IMR-90 (cell line): ENCODE measurements around the gene ARHGEF4. TPM values are rescaled to one million over a fixed set of nuclear protein-coding genes. Genes with fewer than 3 reads are reported as not detected.

ENCODE experiments used
- ATAC-seq: fragments of 200-7000 bp; cut with Tn5 transposase; 2 replicates; pipeline ENCODE4 v1.9.1; 2020; ENCODE audit warnings: low read depth, mild to moderate bottlenecking, moderate library complexity
- BruUV-seq: library from RNA; stranded (reverse); fragments of 400-500 nt; replicated peaks from 2 replicates; lab custom pipeline; 2021; lab: Mats Ljungman, UMichigan
- CTCF ChIA-PET: fragments of 300-600 bp; formaldehyde crosslinking; extraction: SDS; loops from one replicate; lab custom pipeline; 2021; ENCODE audit warnings: antibody characterized with exemption; lab: Yijun Ruan, JAX
- POLR2A ChIA-PET: fragments of 300-600 bp; sonication (Branson Sonifier 250); formaldehyde crosslinking; loops from one replicate; lab custom pipeline; 2022; ENCODE audit warnings: antibody characterized with exemption; ENCODE audit not compliant: unreplicated experiment; lab: Charles Lee
- DNase-seq: peaks from one replicate; pipeline ENCODE4 v3.0.0; 2013
- H2AFZ ChIP-seq: replicated peaks from 2 replicates; pipeline ENCODE3; 2013; ENCODE audit warnings: low read length, mild to moderate bottlenecking; ENCODE audit not compliant: poor library complexity
- H2AK5ac ChIP-seq: 2 replicates; pipeline ENCODE4 v1.6.1; 2013; ENCODE audit warnings: low read depth, low read length, inconsistent platforms
- H2AK9ac ChIP-seq: replicated peaks from 2 replicates; pipeline ENCODE3; 2013; ENCODE audit warnings: mild to moderate bottlenecking, low read depth, low read length, moderate library complexity; ENCODE audit not compliant: poor library complexity
- H2BK120ac ChIP-seq: 2 replicates; pipeline ENCODE4 v1.6.1; 2013; ENCODE audit warnings: low read depth, low read length, inconsistent platforms
- H2BK15ac ChIP-seq: 3 replicates; pipeline ENCODE4 v1.6.1; 2013; ENCODE audit warnings: low read depth, low read length, inconsistent platforms
- H2BK20ac ChIP-seq: 2 replicates; pipeline ENCODE4 v1.6.1; 2013; ENCODE audit warnings: low read depth, mild to moderate bottlenecking, inconsistent platforms, low read length, moderate library complexity
- H2BK5ac ChIP-seq: 2 replicates; pipeline ENCODE4 v1.6.1; 2013; ENCODE audit warnings: mild to moderate bottlenecking, low read depth, low read length, inconsistent platforms; ENCODE audit not compliant: poor library complexity, severe bottlenecking
- H3K14ac ChIP-seq: replicated peaks from 2 replicates; pipeline ENCODE4 v1.6.1; 2013; ENCODE audit warnings: low read depth, low read length, inconsistent platforms
- H3K18ac ChIP-seq: 2 replicates; pipeline ENCODE4 v1.6.1; 2013; ENCODE audit warnings: low read depth, low read length, control low read depth
- H3K23ac ChIP-seq: 2 replicates; pipeline ENCODE4 v1.6.1; 2013; ENCODE audit warnings: low read depth, low read length, inconsistent platforms
- H3K27ac ChIP-seq: 2 replicates; pipeline ENCODE4 v1.5.1; 2013; ENCODE audit warnings: mild to moderate bottlenecking, control low read depth, low read length; ENCODE audit not compliant: insufficient read depth
- H3K27me3 ChIP-seq: 2 replicates; pipeline ENCODE4 v1.6.1; 2013; ENCODE audit warnings: low read length; ENCODE audit not compliant: control insufficient read depth, insufficient read depth
- H3K36me3 ChIP-seq: 2 replicates; pipeline ENCODE4 v1.6.1; 2013; ENCODE audit warnings: low read length, mixed read lengths; ENCODE audit not compliant: control insufficient read depth, insufficient read depth
- H3K4ac ChIP-seq: 2 replicates; pipeline ENCODE4 v1.6.1; 2013; ENCODE audit warnings: low read depth, low read length, inconsistent platforms
- H3K4me1 ChIP-seq: 2 replicates; pipeline ENCODE4 v1.6.1; 2013; ENCODE audit warnings: low read length, mixed read lengths; ENCODE audit not compliant: control insufficient read depth, insufficient read depth
- H3K4me2 ChIP-seq: 2 replicates; pipeline ENCODE4 v1.6.1; 2013; ENCODE audit warnings: low read depth, mild to moderate bottlenecking, control low read depth, low read length, moderate library complexity
- H3K4me3 ChIP-seq: 2 replicates; pipeline ENCODE4 v1.5.1; 2013; ENCODE audit warnings: low read depth, mild to moderate bottlenecking, control low read depth, low read length, moderate library complexity; ENCODE audit not compliant: insufficient read depth
- H3K56ac ChIP-seq: 2 replicates; pipeline ENCODE4 v1.6.1; 2013; ENCODE audit warnings: low read length, inconsistent platforms; ENCODE audit not compliant: insufficient read depth; ENCODE audit errors: extremely low read depth
- H3K79me1 ChIP-seq, 2 experiments: 2 replicates each; pipeline ENCODE4 v1.6.1; 2013; ENCODE audit warnings: low read length in 2 of 2, inconsistent platforms in 1 of 2, low read depth in 1 of 2
- H3K9ac ChIP-seq: 2 replicates; pipeline ENCODE4 v1.6.1; 2013; ENCODE audit warnings: low read depth, low read length, control low read depth
- H3K9me1 ChIP-seq: 2 replicates; pipeline ENCODE4 v1.6.1; 2013; ENCODE audit warnings: low read length, inconsistent platforms; ENCODE audit not compliant: insufficient read depth
- H3K9me3 ChIP-seq: 2 replicates; pipeline ENCODE4 v1.6.1; 2013; ENCODE audit warnings: low read length; ENCODE audit not compliant: control insufficient read depth, insufficient read depth
- H4K20me1 ChIP-seq: 2 replicates; pipeline ENCODE4 v1.6.1; 2013; ENCODE audit warnings: low read length, inconsistent platforms; ENCODE audit not compliant: insufficient read depth
- H4K5ac ChIP-seq: 2 replicates; pipeline ENCODE4 v1.6.1; 2013; ENCODE audit warnings: mild to moderate bottlenecking, low read depth, low read length, control low read depth
- H4K8ac ChIP-seq, 2 experiments: 2 replicates each; pipeline ENCODE4 v1.6.1; 2013; ENCODE audit warnings: low read depth in 2 of 2, low read length in 2 of 2, control low read depth in 1 of 2, inconsistent platforms in 1 of 2
- H4K91ac ChIP-seq: 2 replicates; pipeline ENCODE4 v1.6.1; 2013; ENCODE audit warnings: low read depth, low read length, inconsistent platforms; ENCODE audit not compliant: insufficient read depth
- BHLHE40 ChIP-seq: fragments of 150-350 bp; IDR thresholded peaks from 2 replicates; pipeline ENCODE4 v1.6.1; 2016; ENCODE audit warnings: mild to moderate bottlenecking, low read depth, low read length
- CHD1 ChIP-seq: IDR thresholded peaks from 2 replicates; pipeline ENCODE4 v1.6.1; 2012; ENCODE audit warnings: low read depth, low read length, improper control_type of control experiment
- FOS ChIP-seq: fragments of 150-350 bp; IDR thresholded peaks from 2 replicates; pipeline ENCODE4 v1.6.1; 2016; ENCODE audit warnings: low read depth, low read length
- MAFK ChIP-seq: IDR thresholded peaks from 2 replicates; pipeline ENCODE4 v1.6.1; 2012; ENCODE audit warnings: low read depth, low read length, improper control_type of control experiment
- MAZ ChIP-seq: IDR thresholded peaks from 2 replicates; pipeline ENCODE4 v1.6.1; 2012; ENCODE audit warnings: low read depth, mild to moderate bottlenecking, low read length, improper control_type of control experiment, moderate library complexity, borderline replicate concordance
- MXI1 ChIP-seq: IDR thresholded peaks from 2 replicates; pipeline ENCODE4 v1.6.1; 2012; ENCODE audit warnings: low read depth, mild to moderate bottlenecking, low read length, moderate library complexity, borderline replicate concordance
- NFE2L2 ChIP-seq: fragments of 150-350 bp; IDR thresholded peaks from 2 replicates; pipeline ENCODE4 v1.6.1; 2016; ENCODE audit warnings: low read depth, mild to moderate bottlenecking, low read length
- POLR2A ChIP-seq: IDR thresholded peaks from 2 replicates; pipeline ENCODE4 v1.6.1; 2012; ENCODE audit warnings: mild to moderate bottlenecking, low read depth, low read length
- RCOR1 ChIP-seq: IDR thresholded peaks from 2 replicates; pipeline ENCODE4 v1.6.1; 2012; ENCODE audit warnings: mild to moderate bottlenecking, low read length, improper control_type of control experiment; ENCODE audit not compliant: insufficient replicate concordance
- RFX5 ChIP-seq: IDR thresholded peaks from 2 replicates; pipeline ENCODE4 v1.8.0; 2012; ENCODE audit warnings: low read depth, mild to moderate bottlenecking, low read length, moderate library complexity
- SMC3 ChIP-seq: fragments of 150-350 bp; IDR thresholded peaks from 2 replicates; pipeline ENCODE4 v1.6.1; 2016; ENCODE audit warnings: low read depth, mild to moderate bottlenecking, antibody characterized with exemption, low read length, moderate library complexity
- WGBS, 2 experiments: methylation state at CpG; one replicate each; pipeline versions ENCODE4 v1.1.5 to v1.1.7; 2013; ENCODE audit warnings: missing lambda C conversion rate in 2 of 2; ENCODE audit not compliant: insufficient read length in 1 of 2; ENCODE audit errors: extremely low coverage in 2 of 2; 5-methylcytosine and 5-hydroxymethylcytosine counted together
- dilution Hi-C: fragments of 300-500 bp; cut with HindIII; formaldehyde crosslinking; loops from one replicate; pipeline ENCODE4 v1.14.3; 2018; ENCODE audit warnings: low sequenced_read_pairs; ENCODE audit not compliant: unreplicated experiment
- in situ Hi-C: fragments of 300-500 bp; cut with MboI; formaldehyde crosslinking; loops from 3 replicates; pipeline ENCODE4 v1.14.3; 2019; ENCODE audit warnings: low sequenced_read_pairs, inconsistent platforms, mixed read lengths
- intact Hi-C: fragments of 100-400 bp; cut with micrococcal nuclease; formaldehyde crosslinking; loops from 2 replicates; pipeline ENCODE4 v1.10.0; 2022
- polyA plus RNA-seq, 3 experiments: library from polyadenylated mRNA; depleted of rRNA; stranded (reverse); fragments of >200 nt; gene quantifications; 2 replicates each; pipeline ENCODE4 v1.2.3, GENCODE V29; 2012; ENCODE audit warnings: low replicate concordance in 1 of 3
- total RNA-seq: library from RNA; depleted of rRNA; stranded (reverse); fragments of >200 nt; gene quantifications from 2 replicates; pipeline ENCODE4 v1.2.3, GENCODE V29; 2012
- TF ChIP-seq, protein P1 (sequence below): conservative IDR thresholded peaks from 2 replicates; pipeline ENCODE4 v1.5.1; 2012; ENCODE audit warnings: mild to moderate bottlenecking, low read depth, low read length, improper control_type of control experiment
- TF ChIP-seq, protein P2 (sequence below): fragments of 150-350 bp; IDR thresholded peaks from 2 replicates; pipeline ENCODE4 v1.6.1; 2016; ENCODE audit warnings: low read depth, mild to moderate bottlenecking, low read length, moderate library complexity, borderline replicate concordance

The ARHGEF4 gene
- total and polyA plus RNA-seq, 2 of the 4 experiments (the other 2 are of a cell fraction), result 2.7 to 5.0 TPM

DNA sequence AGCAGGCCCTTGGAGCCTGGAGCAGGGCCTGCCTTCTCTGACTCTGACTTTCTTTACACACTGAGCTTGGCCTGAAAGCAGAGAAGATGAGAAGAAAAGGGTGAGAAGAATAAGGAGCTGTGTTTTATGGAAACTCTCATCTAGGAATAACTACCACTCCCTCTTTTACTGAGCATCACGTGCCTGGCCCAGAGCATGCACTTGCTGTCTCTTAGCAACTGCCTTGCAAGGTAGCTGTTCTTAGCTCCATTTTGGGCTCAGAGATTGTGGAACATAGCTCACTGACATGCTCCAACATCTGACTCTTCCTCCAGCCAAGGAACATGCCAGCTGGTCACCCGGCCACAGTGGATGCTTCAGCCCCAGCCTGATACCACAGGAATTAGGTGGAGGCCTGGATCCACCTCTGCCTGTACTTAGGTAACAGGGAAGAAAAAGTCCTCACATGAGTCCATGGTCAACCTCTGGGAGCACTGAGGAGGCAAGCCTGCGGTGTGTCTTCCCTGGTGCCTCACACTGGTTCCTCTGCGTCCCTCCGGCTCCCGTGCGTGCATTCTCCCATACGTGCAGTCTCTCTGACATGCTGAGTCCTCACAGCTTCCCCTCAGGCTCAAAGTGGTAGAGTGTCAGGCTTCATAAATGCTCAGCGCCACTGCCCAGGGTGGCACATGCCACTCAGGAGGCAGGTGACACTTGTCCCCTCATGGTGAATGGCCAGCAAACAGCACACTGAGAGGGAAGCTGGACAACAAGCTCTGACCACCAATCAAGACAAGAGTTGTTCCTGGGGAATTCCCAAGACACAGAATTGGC, 45.7 kb upstream of the ARHGEF4 start:
- Histone ChIP-seq H2AK5ac (no peak overlapping the region), H2BK120ac (no peak overlapping the region), H3K27ac (no peak overlapping the region), H3K4ac (no peak overlapping the region), H4K20me1 (no peaks in the 10 kb centered on the region), H3K9me3 (no peaks in the 10 kb centered on the region), H3K4me3 (no peak overlapping the region), H3K9ac (no peak overlapping the region), H2BK20ac (no peak overlapping the region), H3K9me1 (no peaks in the 10 kb centered on the region), H3K23ac (no peak overlapping the region), H3K36me3 (no peaks in the 10 kb centered on the region), H2AK9ac (no peak overlapping the region), H3K14ac (no peak overlapping the region), H3K27me3 (no peaks in the 10 kb centered on the region), H3K79me1 (no peaks in the 10 kb centered on the region), H4K5ac (no peak overlapping the region), H3K18ac (no peak overlapping the region), H2BK15ac (no peak overlapping the region), H2AFZ (no peak overlapping the region), H2BK5ac (no peak overlapping the region), H4K91ac (no peak overlapping the region), H4K8ac (no peak overlapping the region), H3K4me2 (no peak overlapping the region), H3K4me1 (no peaks in the 10 kb centered on the region), H3K56ac (no peak overlapping the region)
- dilution Hi-C loops, result no loop called here
- ChIA-PET CTCF (no interaction called here), POLR2A (no interaction called here)
- TF ChIP-seq RCOR1 (no peak), SMC3 (no peak), POLR2A (no peak), FOS (no peak), MAFK (no peak), MAZ (no peak), MXI1 (no peak), CHD1 (no peak), RFX5 (no peak), NFE2L2 (no peak), BHLHE40 (no peak)
- TF ChIP-seq, protein P1, sequence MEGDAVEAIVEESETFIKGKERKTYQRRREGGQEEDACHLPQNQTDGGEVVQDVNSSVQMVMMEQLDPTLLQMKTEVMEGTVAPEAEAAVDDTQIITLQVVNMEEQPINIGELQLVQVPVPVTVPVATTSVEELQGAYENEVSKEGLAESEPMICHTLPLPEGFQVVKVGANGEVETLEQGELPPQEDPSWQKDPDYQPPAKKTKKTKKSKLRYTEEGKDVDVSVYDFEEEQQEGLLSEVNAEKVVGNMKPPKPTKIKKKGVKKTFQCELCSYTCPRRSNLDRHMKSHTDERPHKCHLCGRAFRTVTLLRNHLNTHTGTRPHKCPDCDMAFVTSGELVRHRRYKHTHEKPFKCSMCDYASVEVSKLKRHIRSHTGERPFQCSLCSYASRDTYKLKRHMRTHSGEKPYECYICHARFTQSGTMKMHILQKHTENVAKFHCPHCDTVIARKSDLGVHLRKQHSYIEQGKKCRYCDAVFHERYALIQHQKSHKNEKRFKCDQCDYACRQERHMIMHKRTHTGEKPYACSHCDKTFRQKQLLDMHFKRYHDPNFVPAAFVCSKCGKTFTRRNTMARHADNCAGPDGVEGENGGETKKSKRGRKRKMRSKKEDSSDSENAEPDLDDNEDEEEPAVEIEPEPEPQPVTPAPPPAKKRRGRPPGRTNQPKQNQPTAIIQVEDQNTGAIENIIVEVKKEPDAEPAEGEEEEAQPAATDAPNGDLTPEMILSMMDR, result no peak
- TF ChIP-seq, protein P2, sequence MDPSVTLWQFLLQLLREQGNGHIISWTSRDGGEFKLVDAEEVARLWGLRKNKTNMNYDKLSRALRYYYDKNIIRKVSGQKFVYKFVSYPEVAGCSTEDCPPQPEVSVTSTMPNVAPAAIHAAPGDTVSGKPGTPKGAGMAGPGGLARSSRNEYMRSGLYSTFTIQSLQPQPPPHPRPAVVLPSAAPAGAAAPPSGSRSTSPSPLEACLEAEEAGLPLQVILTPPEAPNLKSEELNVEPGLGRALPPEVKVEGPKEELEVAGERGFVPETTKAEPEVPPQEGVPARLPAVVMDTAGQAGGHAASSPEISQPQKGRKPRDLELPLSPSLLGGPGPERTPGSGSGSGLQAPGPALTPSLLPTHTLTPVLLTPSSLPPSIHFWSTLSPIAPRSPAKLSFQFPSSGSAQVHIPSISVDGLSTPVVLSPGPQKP, result no peak
- ATAC-seq (no peak), DNase-seq (no peak)
- in situ Hi-C loops, result no loop called here
- no TSS peak for BruUV-seq
- 67% methylated on average over 4 of the region's 9 CpGs; no CpG with 5 or more reads in 1 of the 2 experiments for WGBS, 2 experiments
- intact Hi-C loops, result loop anchor here (10.0 kb wide), 2 partner anchors 304 to 544 kb away; partner anchors contain the start of gene FAM168B
